ENCODE data around the gene RPS26.

RPS26 gene

GRCh38 chr12:56081393-56082347, 40.0 kb downstream of the RPS26 start:
- Histone ChIP-seq H3K4me1 (ENCODE audit: insufficient read depth, low read length) (peaks cover 21% of the 10 kb centered on the region), H3K27ac (ENCODE audit: low read length) (peak overlapping the region; percentile 29), H3K4me3 (ENCODE audit: low read length) (peak overlapping the region; percentile 74), H3K9ac (ENCODE audit: low read depth, low read length) (peak overlapping the region; percentile 85; the same call in 1 of the 2 replicates), H3K36me3 (ENCODE audit: insufficient read depth, low read depth, low read length) (peaks cover 32% of the 10 kb centered on the region), H3K27me3 (ENCODE audit: insufficient read depth, low read length) (peaks cover 6% of the 10 kb centered on the region; the same call in 1 of the 2 replicates), H3K9me3 (ENCODE audit: insufficient read depth, low read depth, low read length) (no peaks in the 10 kb centered on the region)

- Histone ChIP-seq H3K9ac (ENCODE audit: low read depth, low read length) (peak overlapping the region; percentile 85; the same call in 1 of the 2 replicates), H3K27me3 (ENCODE audit: insufficient read depth, low read length) (peaks cover 6% of the 10 kb centered on the region; the same call in 1 of the 2 replicates), H3K4me1 (ENCODE audit: insufficient read depth, low read length) (peaks cover 21% of the 10 kb centered on the region), H3K4me3 (ENCODE audit: low read length) (no peak overlapping the region), H3K27ac (ENCODE audit: low read length) (peak overlapping the region; percentile 29), H3K36me3 (ENCODE audit: insufficient read depth, low read depth, low read length) (peaks cover 39% of the 10 kb centered on the region), H3K9me3 (ENCODE audit: insufficient read depth, low read depth, low read length) (no peaks in the 10 kb centered on the region)
These were observed 40.7 kb downstream of the RPS26 start for GRCh38 chr12:56082382-56082781.

DNA sequence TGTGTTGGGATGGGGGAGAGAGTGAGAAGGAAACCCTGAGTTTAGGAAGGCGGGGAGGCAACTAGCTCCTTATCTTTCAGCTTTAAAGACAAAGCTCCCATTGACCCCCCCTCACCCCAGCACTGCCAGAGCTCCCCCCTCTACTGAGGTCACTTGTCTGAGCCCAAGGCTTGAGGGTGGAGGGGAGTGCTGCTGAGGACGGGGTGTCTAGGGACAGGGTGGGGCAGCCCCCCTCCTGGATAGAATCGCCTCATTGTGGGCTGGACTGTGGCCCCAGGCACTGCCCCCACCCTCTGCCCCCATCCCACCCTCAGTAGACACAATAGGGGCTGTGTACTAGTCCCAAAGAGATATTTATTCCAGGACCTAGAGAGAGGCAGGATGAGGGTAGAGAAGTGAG, 41.2 kb downstream of the RPS26 start:
- no peak overlapping the region for H3K4me3 ChIP-seq (ENCODE audit: low read length)
- H3K36me3 ChIP-seq (ENCODE audit: insufficient read depth, low read depth, low read length), result peaks cover 45% of the 10 kb centered on the region
- H3K4me1 ChIP-seq (ENCODE audit: insufficient read depth, low read length), result peaks cover 21% of the 10 kb centered on the region
- H3K27me3 ChIP-seq (ENCODE audit: insufficient read depth, low read length), result peaks cover 6% of the 10 kb centered on the region; the same call in 1 of the 2 replicates
- no peaks in the 10 kb centered on the region for H3K9me3 ChIP-seq (ENCODE audit: insufficient read depth, low read depth, low read length)
- no peak overlapping the region for H3K27ac ChIP-seq (ENCODE audit: low read length)
- H3K9ac ChIP-seq (ENCODE audit: low read depth, low read length), result no peak overlapping the region; the same call in 1 of the 2 replicates

DNA sequence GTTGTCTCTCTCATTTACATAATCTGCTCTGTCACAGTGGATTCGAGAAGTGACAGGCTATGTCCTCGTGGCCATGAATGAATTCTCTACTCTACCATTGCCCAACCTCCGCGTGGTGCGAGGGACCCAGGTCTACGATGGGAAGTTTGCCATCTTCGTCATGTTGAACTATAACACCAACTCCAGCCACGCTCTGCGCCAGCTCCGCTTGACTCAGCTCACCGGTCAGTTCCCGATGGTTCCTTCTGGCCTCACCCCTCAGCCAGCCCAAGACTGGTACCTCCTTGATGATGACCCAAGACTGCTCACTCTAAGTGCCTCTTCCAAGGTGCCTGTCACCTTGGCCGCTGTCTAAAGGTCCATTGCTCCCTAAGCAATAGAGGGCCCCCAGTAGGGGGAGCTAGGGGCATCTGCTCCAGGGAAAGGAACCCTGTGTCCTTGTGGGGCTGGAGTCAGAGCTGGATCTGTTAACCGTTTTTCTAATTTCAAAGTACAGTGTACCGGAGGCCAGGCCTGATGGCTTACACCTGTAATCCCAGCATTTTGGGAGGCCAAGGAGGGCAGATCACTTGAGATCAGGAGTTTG, 43.3 kb downstream of the RPS26 start:
- Histone ChIP-seq H3K27ac (ENCODE audit: low read length) (no peak overlapping the region), H3K27me3 (ENCODE audit: insufficient read depth, low read length) (peaks cover 6% of the 10 kb centered on the region; the same call in 1 of the 2 replicates), H3K4me3 (ENCODE audit: low read length) (no peak overlapping the region), H3K9ac (ENCODE audit: low read depth, low read length) (no peak overlapping the region), H3K4me1 (ENCODE audit: insufficient read depth, low read length) (peaks cover 17% of the 10 kb centered on the region), H3K9me3 (ENCODE audit: insufficient read depth, low read depth, low read length) (no peaks in the 10 kb centered on the region), H3K36me3 (ENCODE audit: insufficient read depth, low read depth, low read length) (peaks cover 64% of the 10 kb centered on the region)

DNA sequence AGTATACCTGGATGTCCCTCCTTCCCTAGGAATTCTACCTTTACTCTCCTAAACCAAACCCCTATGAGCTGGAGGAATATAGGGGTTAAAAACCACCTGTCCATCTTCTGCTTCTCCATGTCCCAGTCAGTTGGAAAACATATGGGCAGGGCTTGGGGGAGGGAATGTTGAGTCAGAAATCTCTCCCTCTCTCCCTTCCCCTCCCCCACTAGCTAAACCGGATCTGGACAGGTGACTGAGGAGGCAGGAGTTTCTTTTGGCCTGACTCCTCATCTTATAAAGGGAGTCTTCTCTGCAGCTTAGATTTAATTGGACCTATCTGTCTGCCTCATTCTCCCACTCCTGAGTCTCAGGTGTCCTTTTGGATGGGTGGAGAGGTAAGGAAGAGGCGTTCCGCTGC, 44.4 kb downstream of the RPS26 start:
- Histone ChIP-seq H3K4me1 (ENCODE audit: insufficient read depth, low read length) (peaks cover 16% of the 10 kb centered on the region), H3K4me3 (ENCODE audit: low read length) (no peak overlapping the region), H3K9me3 (ENCODE audit: insufficient read depth, low read depth, low read length) (no peaks in the 10 kb centered on the region), H3K36me3 (ENCODE audit: insufficient read depth, low read depth, low read length) (peaks cover 71% of the 10 kb centered on the region), H3K27me3 (ENCODE audit: insufficient read depth, low read length) (no peaks in the 10 kb centered on the region), H3K9ac (ENCODE audit: low read depth, low read length) (no peak overlapping the region), H3K27ac (ENCODE audit: low read length) (no peak overlapping the region)

GRCh38 chr12:56086608-56087007, 44.9 kb downstream of the RPS26 start:
- Histone ChIP-seq H3K9me3 (ENCODE audit: insufficient read depth, low read depth, low read length) (no peaks in the 10 kb centered on the region), H3K4me1 (ENCODE audit: insufficient read depth, low read length) (peaks cover 10% of the 10 kb centered on the region), H3K27me3 (ENCODE audit: insufficient read depth, low read length) (no peaks in the 10 kb centered on the region), H3K9ac (ENCODE audit: low read depth, low read length) (no peak overlapping the region), H3K36me3 (ENCODE audit: insufficient read depth, low read depth, low read length) (peaks cover 74% of the 10 kb centered on the region), H3K27ac (ENCODE audit: low read length) (no peak overlapping the region), H3K4me3 (ENCODE audit: low read length) (no peak overlapping the region)

GRCh38 chr12:56087220-56087619, 45.5 kb downstream of the RPS26 start:
- Histone ChIP-seq H3K36me3 (ENCODE audit: insufficient read depth, low read depth, low read length) (peaks cover 72% of the 10 kb centered on the region), H3K9me3 (ENCODE audit: insufficient read depth, low read depth, low read length) (no peaks in the 10 kb centered on the region), H3K27me3 (ENCODE audit: insufficient read depth, low read length) (no peaks in the 10 kb centered on the region), H3K4me3 (ENCODE audit: low read length) (no peak overlapping the region), H3K4me1 (ENCODE audit: insufficient read depth, low read length) (peaks cover 4% of the 10 kb centered on the region), H3K27ac (ENCODE audit: low read length) (no peak overlapping the region), H3K9ac (ENCODE audit: low read depth, low read length) (no peak overlapping the region)
